GM23338 (cell line): ENCODE measurements around the gene ACTR1A. TPM values are rescaled to one million over a fixed set of nuclear protein-coding genes. Genes with fewer than 3 reads are reported as not detected.
"Not testable (repeated sequence)": the region's sequence is repeated elsewhere in the genome, so short reads cannot be mapped to it uniquely, and the experiment has no call there.

ENCODE experiments used
- ATAC-seq: fragments of 200-7000 bp; cut with Tn5 transposase; 3 replicates; pipeline ENCODE4 v1.9.1; 2020
- DNase-seq: peaks from one replicate; pipeline ENCODE4 v3.0.0-alpha.2; 2015; ENCODE audit warnings: low spot score
- H2AFZ ChIP-seq: fragments of 200-600 bp; sonication (generic); 2 replicates; pipeline ENCODE4 v1.8.0; 2016; ENCODE audit warnings: antibody characterized with exemption, mild to moderate bottlenecking, moderate library complexity
- H3F3A ChIP-seq: fragments of 200-600 bp; sonication (generic); replicated peaks from 2 replicates; pipeline ENCODE4 v1.8.0; 2017; ENCODE audit warnings: antibody characterized with exemption, mixed run types, low read depth
- H3K27ac ChIP-seq: fragments of 200-600 bp; sonication (generic); 2 replicates; pipeline ENCODE4 v1.6.1; 2016; ENCODE audit warnings: low read depth
- H3K27me3 ChIP-seq: fragments of 200-600 bp; sonication (generic); 2 replicates; pipeline ENCODE4 v1.8.0; 2016; ENCODE audit warnings: mild to moderate bottlenecking, mixed run types, moderate library complexity; ENCODE audit not compliant: insufficient read depth
- H3K36me3 ChIP-seq: fragments of 200-600 bp; sonication (generic); 2 replicates; pipeline ENCODE4 v1.8.0; 2016; ENCODE audit warnings: mild to moderate bottlenecking; ENCODE audit not compliant: insufficient read depth
- H3K4me1 ChIP-seq: fragments of 200-600 bp; sonication (generic); 2 replicates; pipeline ENCODE4 v1.8.0; 2016; ENCODE audit warnings: mild to moderate bottlenecking, moderate library complexity; ENCODE audit not compliant: insufficient read depth
- H3K4me2 ChIP-seq: fragments of 200-600 bp; sonication (generic); 2 replicates; pipeline ENCODE4 v1.7.1; 2017; ENCODE audit warnings: mixed run types
- H3K4me3 ChIP-seq: fragments of 200-600 bp; sonication (generic); 2 replicates; pipeline ENCODE4 v1.6.1; 2016; ENCODE audit warnings: mixed run types
- H3K79me2 ChIP-seq: fragments of 200-600 bp; sonication (generic); replicated peaks from 2 replicates; pipeline ENCODE4 v1.8.0; 2017; ENCODE audit warnings: mild to moderate bottlenecking; ENCODE audit not compliant: insufficient read depth
- H3K9me2 ChIP-seq: fragments of 200-600 bp; sonication (generic); 2 replicates; pipeline ENCODE4 v1.8.0; 2017; ENCODE audit not compliant: insufficient read depth
- H4K20me1 ChIP-seq: fragments of 200-600 bp; sonication (generic); replicated peaks from 2 replicates; pipeline ENCODE4 v1.8.0; 2017; ENCODE audit warnings: mild to moderate bottlenecking; ENCODE audit not compliant: insufficient read depth
- H3K27ac Mint-ChIP-seq: 2 replicates; pipeline ENCODE4 v1.8.0; 2020; ENCODE audit warnings: inconsistent platforms, mild to moderate bottlenecking, moderate library complexity, mixed read lengths
- H3K27me3 Mint-ChIP-seq: 3 replicates; pipeline ENCODE4 v1.8.0; 2022; ENCODE audit warnings: low read depth, mild to moderate bottlenecking, moderate library complexity, mixed read lengths, inconsistent platforms; ENCODE audit not compliant: insufficient read depth, poor library complexity
- H3K36me3 Mint-ChIP-seq: 3 replicates; pipeline ENCODE4 v1.8.0; 2021; ENCODE audit warnings: low read depth, mild to moderate bottlenecking, inconsistent platforms, moderate library complexity, mixed read lengths
- H3K4me1 Mint-ChIP-seq: 3 replicates; pipeline ENCODE4 v1.8.0; 2020; ENCODE audit warnings: mild to moderate bottlenecking, inconsistent platforms, mixed read lengths
- H3K4me3 Mint-ChIP-seq: 3 replicates; pipeline ENCODE4 v1.8.0; 2021; ENCODE audit warnings: moderate library complexity, mild to moderate bottlenecking, inconsistent platforms, mixed read lengths
- H3K9me3 Mint-ChIP-seq: 3 replicates; pipeline ENCODE4 v1.8.0; 2020; ENCODE audit warnings: moderate library complexity, mild to moderate bottlenecking, inconsistent platforms, mixed read lengths
- CREB1 ChIP-seq: fragments of 250-450 bp; sonication (Bioruptor Pico); IDR thresholded peaks from 2 replicates; pipeline ENCODE4 v1.5.0; 2020; ENCODE audit warnings: low read depth, mild to moderate bottlenecking, moderate library complexity
- EZH2 ChIP-seq: fragments of 200-600 bp; sonication (generic); IDR thresholded peaks from one replicate; pipeline ENCODE4 v1.8.0; 2017; ENCODE audit warnings: antibody characterized with exemption, mild to moderate bottlenecking, low read depth; ENCODE audit not compliant: unreplicated experiment
- EZH2phosphoT487 ChIP-seq: fragments of 200-600 bp; sonication (generic); IDR thresholded peaks from one replicate; pipeline ENCODE4 v1.8.1; 2018; ENCODE audit warnings: antibody characterized with exemption; ENCODE audit not compliant: unreplicated experiment
- JUNB ChIP-seq: IDR thresholded peaks from one replicate; pipeline ENCODE4 v1.6.1; 2016; ENCODE audit warnings: antibody characterized with exemption; ENCODE audit not compliant: unreplicated experiment
- NANOG ChIP-seq: IDR thresholded peaks from 2 replicates; pipeline ENCODE4 v1.6.1; 2016; ENCODE audit warnings: antibody characterized with exemption, borderline replicate concordance
- POLR2AphosphoS5 ChIP-seq: IDR thresholded peaks from 2 replicates; pipeline ENCODE4 v1.6.1; 2016; ENCODE audit warnings: antibody characterized with exemption, low read depth
- STAT1 ChIP-seq: IDR thresholded peaks from one replicate; pipeline ENCODE4 v1.6.1; 2016; ENCODE audit warnings: antibody characterized with exemption; ENCODE audit not compliant: unreplicated experiment
- ZNF114 ChIP-seq: fragments of 250-450 bp; sonication (Bioruptor Pico); IDR thresholded peaks from 2 replicates; pipeline ENCODE4 v1.5.0; 2020; ENCODE audit warnings: mild to moderate bottlenecking, moderate library complexity
- ZNF331 ChIP-seq: fragments of 250-450 bp; sonication (Bioruptor Pico); IDR thresholded peaks from 2 replicates; pipeline ENCODE4 v1.5.0; 2020; ENCODE audit warnings: low read depth, mild to moderate bottlenecking, moderate library complexity
- polyA plus RNA-seq: library from polyadenylated mRNA; unstranded; fragments of >200 nt; fragmentation: Nextera tagmentation; extraction: Ambion mirVana; gene quantifications from 2 replicates; pipeline ENCODE4 v1.2.1, GENCODE V29; 2016
- total RNA-seq: library from RNA; depleted of rRNA; stranded (reverse); fragments of >200 nt; shearing (Covaris generic); gene quantifications from 2 replicates; pipeline ENCODE4 v1.2.3, GENCODE V29; 2014
- TF ChIP-seq, protein P1 (sequence below): IDR thresholded peaks from 2 replicates; pipeline ENCODE4 v1.6.1; 2016; ENCODE audit warnings: antibody characterized with exemption
- TF ChIP-seq, protein P2 (sequence below): IDR thresholded peaks from one replicate; pipeline ENCODE4 v1.6.1; 2018; ENCODE audit warnings: antibody characterized with exemption; ENCODE audit not compliant: unreplicated experiment
- TF ChIP-seq, protein P3 (sequence below), 2 experiments: fragments of 200-600 bp in 1 of 2; sonication (generic) in 1 of 2; conservative IDR thresholded peaks; 2 replicates each; pipeline versions ENCODE4 v1.5.1 to v1.6.1; 2016 to 2017; ENCODE audit warnings: antibody characterized with exemption in 2 of 2, low read depth in 2 of 2, mild to moderate bottlenecking in 2 of 2, moderate library complexity in 1 of 2

The ACTR1A gene
- total and polyA plus RNA-seq, 2 experiments from 2014 or later: 39.4 to 101 TPM

DNA sequence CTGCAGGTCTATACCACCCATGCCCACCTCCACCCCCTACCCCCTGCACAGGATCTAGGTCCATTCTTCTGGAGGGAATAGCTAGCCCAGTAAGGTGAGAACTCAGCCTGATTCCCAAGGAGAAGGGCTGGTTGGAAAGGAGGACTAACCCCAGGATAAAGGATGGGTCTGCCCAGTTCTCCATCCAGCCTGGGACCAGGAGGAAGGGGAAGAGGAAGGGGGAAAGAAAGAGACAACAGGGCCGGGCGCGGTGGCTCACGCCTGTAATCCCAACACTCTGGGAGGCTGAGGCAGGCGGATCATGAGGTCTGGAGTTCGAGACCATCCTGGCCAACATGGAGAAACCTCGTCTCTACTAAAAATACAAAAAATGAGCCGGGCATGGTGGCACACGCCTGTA is 32.5 kb upstream of the ACTR1A start:
- H3K36me3 ChIP-seq, H3K27me3 ChIP-seq, H3K4me3 Mint-ChIP-seq, H3K27ac Mint-ChIP-seq, H3K4me1 Mint-ChIP-seq, H3K4me2 ChIP-seq, H3K27ac ChIP-seq, H3K9me3 Mint-ChIP-seq, H3K4me3 ChIP-seq, H3K27me3 Mint-ChIP-seq, H3K9me2 ChIP-seq, H3F3A ChIP-seq, H2AFZ ChIP-seq, H3K4me1 ChIP-seq, DNase-seq, H4K20me1 ChIP-seq, H3K36me3 Mint-ChIP-seq, ATAC-seq, H3K79me2 ChIP-seq: not testable (repeated sequence)

DNA sequence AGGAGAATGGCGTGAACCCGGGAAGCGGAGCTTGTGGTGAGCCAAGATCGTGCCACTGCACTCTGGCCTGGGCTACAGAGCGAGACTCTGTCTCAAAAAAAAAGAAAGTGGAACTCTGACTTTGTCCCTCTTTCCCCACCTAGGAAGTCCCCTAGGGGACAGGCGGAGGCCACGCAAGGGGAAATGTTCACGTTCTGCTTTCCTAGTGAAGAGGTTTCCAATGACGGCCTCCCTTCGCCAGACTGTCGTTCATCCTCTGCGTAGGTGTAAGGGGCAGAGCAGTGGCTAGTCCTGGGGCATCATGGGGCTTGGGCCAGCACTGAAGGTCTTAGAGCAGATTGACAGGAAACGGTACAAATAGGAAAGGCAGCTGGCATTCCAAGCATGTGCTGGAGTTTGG is 31.8 kb upstream of the ACTR1A start:
- no peak overlapping the region for H2AFZ ChIP-seq
- H3K36me3 Mint-ChIP-seq: no peaks in the 10 kb centered on the region
- H3K4me3 Mint-ChIP-seq: no peak overlapping the region
- H4K20me1 ChIP-seq: no peaks in the 10 kb centered on the region; the same call in 1 of the 2 replicates
- no peaks in the 10 kb centered on the region for H3K4me1 Mint-ChIP-seq
- DNase-seq: peak; percentile 17
- no peak for ATAC-seq
- no peaks in the 10 kb centered on the region for H3K9me2 ChIP-seq
- no peaks in the 10 kb centered on the region for H3F3A ChIP-seq
- no peaks in the 10 kb centered on the region for H3K4me1 ChIP-seq
- H3K9me3 Mint-ChIP-seq: no peaks in the 10 kb centered on the region
- H3K4me3 ChIP-seq: no peak overlapping the region
- H3K27me3 Mint-ChIP-seq: peaks cover 3% of the 10 kb centered on the region
- no peaks in the 10 kb centered on the region for H3K36me3 ChIP-seq
- no peak overlapping the region for H3K27ac Mint-ChIP-seq
- TF ChIP-seq STAT1 (no peak), EZH2 (no peak), ZNF331 (CRISPR knock-in tag) (no peak), POLR2AphosphoS5 (no peak)
- TF ChIP-seq, protein P1, sequence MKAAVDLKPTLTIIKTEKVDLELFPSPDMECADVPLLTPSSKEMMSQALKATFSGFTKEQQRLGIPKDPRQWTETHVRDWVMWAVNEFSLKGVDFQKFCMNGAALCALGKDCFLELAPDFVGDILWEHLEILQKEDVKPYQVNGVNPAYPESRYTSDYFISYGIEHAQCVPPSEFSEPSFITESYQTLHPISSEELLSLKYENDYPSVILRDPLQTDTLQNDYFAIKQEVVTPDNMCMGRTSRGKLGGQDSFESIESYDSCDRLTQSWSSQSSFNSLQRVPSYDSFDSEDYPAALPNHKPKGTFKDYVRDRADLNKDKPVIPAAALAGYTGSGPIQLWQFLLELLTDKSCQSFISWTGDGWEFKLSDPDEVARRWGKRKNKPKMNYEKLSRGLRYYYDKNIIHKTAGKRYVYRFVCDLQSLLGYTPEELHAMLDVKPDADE: no peak
- no peak overlapping the region for H3K4me2 ChIP-seq
- no peak overlapping the region for H3K27ac ChIP-seq
- H3K79me2 ChIP-seq: no peaks in the 10 kb centered on the region
- H3K27me3 ChIP-seq: no peaks in the 10 kb centered on the region

DNA sequence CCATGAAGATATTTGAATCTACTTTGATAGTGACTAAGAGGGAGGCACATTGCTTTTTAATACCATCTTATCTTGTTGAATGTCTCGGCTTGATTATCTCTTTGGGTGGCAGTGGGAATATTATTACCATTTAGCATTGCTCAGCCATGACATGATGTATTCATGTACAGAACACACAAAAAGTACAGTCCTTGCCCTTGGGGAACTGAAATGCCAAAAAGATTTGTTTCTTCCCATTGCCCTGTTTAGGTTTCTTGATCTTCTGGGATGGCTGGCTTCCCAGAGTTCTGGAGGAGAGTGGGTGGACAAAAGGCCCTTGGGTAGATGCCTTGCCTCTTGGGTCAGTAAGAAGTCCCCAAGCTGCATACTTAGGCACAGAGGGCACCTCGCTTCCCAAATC is 25.0 kb upstream of the ACTR1A start:
- Histone ChIP-seq H3K4me2 (no peak overlapping the region), H3K4me3 (no peak overlapping the region), H2AFZ (no peak overlapping the region), H3K9me2 (no peaks in the 10 kb centered on the region), H3K4me1 (no peaks in the 10 kb centered on the region), H3K36me3 (no peaks in the 10 kb centered on the region), H3K79me2 (no peaks in the 10 kb centered on the region), H3K27ac (no peak overlapping the region), H3F3A (no peaks in the 10 kb centered on the region), H3K27me3 (no peaks in the 10 kb centered on the region), H4K20me1 (no peaks in the 10 kb centered on the region; the same call in 1 of the 2 replicates)
- no peak for ATAC-seq
- no peaks in the 10 kb centered on the region for H3K4me1 Mint-ChIP-seq
- H3K4me3 Mint-ChIP-seq: no peak overlapping the region
- DNase-seq: no peak
- no peak overlapping the region for H3K27ac Mint-ChIP-seq
- H3K9me3 Mint-ChIP-seq: no peaks in the 10 kb centered on the region
- H3K36me3 Mint-ChIP-seq: no peaks in the 10 kb centered on the region
- H3K27me3 Mint-ChIP-seq: peaks cover 5% of the 10 kb centered on the region
- TF ChIP-seq EZH2phosphoT487 (no peak), ZNF331 (CRISPR knock-in tag) (no peak), POLR2AphosphoS5 (no peak), CREB1 (CRISPR knock-in tag) (no peak), JUNB (no peak), EZH2 (no peak), STAT1 (no peak), NANOG (no peak), ZNF114 (CRISPR knock-in tag) (no peak)
- TF ChIP-seq, protein P2, sequence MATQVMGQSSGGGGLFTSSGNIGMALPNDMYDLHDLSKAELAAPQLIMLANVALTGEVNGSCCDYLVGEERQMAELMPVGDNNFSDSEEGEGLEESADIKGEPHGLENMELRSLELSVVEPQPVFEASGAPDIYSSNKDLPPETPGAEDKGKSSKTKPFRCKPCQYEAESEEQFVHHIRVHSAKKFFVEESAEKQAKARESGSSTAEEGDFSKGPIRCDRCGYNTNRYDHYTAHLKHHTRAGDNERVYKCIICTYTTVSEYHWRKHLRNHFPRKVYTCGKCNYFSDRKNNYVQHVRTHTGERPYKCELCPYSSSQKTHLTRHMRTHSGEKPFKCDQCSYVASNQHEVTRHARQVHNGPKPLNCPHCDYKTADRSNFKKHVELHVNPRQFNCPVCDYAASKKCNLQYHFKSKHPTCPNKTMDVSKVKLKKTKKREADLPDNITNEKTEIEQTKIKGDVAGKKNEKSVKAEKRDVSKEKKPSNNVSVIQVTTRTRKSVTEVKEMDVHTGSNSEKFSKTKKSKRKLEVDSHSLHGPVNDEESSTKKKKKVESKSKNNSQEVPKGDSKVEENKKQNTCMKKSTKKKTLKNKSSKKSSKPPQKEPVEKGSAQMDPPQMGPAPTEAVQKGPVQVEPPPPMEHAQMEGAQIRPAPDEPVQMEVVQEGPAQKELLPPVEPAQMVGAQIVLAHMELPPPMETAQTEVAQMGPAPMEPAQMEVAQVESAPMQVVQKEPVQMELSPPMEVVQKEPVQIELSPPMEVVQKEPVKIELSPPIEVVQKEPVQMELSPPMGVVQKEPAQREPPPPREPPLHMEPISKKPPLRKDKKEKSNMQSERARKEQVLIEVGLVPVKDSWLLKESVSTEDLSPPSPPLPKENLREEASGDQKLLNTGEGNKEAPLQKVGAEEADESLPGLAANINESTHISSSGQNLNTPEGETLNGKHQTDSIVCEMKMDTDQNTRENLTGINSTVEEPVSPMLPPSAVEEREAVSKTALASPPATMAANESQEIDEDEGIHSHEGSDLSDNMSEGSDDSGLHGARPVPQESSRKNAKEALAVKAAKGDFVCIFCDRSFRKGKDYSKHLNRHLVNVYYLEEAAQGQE: no peak
- TF ChIP-seq, protein P3, sequence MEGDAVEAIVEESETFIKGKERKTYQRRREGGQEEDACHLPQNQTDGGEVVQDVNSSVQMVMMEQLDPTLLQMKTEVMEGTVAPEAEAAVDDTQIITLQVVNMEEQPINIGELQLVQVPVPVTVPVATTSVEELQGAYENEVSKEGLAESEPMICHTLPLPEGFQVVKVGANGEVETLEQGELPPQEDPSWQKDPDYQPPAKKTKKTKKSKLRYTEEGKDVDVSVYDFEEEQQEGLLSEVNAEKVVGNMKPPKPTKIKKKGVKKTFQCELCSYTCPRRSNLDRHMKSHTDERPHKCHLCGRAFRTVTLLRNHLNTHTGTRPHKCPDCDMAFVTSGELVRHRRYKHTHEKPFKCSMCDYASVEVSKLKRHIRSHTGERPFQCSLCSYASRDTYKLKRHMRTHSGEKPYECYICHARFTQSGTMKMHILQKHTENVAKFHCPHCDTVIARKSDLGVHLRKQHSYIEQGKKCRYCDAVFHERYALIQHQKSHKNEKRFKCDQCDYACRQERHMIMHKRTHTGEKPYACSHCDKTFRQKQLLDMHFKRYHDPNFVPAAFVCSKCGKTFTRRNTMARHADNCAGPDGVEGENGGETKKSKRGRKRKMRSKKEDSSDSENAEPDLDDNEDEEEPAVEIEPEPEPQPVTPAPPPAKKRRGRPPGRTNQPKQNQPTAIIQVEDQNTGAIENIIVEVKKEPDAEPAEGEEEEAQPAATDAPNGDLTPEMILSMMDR (conservative IDR thresholded peaks at IDR 0.05; ENCODE audit: low read depth in 2 of 2): no peak
- TF ChIP-seq, protein P1: no peak
